Measurements from ENCODE around the gene BOLA3. TPM values are rescaled to one million over a fixed set of nuclear protein-coding genes. Genes with fewer than 3 reads are reported as not detected.

BOLA3 gene
- total RNA-seq, 1 donor from 2014 or later = 48.8 TPM

DNA sequence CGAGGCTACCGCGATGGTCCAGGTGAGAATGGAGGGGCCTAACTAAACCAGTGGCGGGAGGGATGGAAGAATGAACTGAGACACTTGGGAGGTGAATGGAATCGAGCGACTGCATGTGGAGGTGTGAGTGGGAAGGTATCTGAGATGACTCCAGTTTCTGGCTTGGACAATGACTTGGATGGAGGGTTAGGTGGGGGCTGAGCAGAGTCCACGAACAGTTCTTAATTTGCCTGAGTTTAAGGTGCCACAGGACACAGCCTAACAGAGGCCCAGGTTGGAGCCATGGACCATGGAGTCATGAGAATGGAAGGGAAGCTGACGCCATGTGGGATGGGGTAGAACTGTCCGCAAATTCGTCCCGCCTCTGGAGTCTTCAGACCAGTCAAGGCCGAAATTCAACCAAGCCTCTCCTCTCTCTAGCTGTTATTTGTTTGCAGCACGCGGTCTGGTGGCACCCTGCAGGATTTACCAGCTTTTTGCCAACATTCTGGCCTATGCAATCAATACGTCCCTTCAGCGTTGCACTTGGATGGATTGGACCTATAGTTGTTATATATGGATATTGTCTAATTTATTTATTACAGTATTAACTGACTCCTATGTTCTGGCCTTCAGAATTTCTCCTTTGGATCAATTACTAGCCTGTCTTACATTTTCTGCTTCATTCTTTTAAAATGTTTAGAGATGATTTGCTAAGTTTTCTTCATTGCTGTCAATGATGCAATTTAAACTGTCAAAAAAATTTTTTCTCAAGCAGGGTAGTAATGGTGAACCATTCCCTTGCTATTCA, 940 bp upstream of the BOLA3 start:
- DNase-seq (ENCODE audit: low read depth) = no peak
- Histone ChIP-seq H3K27ac (ENCODE audit: low read depth, low read length) (peak overlapping the region; percentile 44), H4K20me1 (ENCODE audit: insufficient read depth, low read length) (peaks cover 12% of the 10 kb centered on the region), H3K4me2 (ENCODE audit: low read length) (peak overlapping the region; percentile 99), H3K9me3 (ENCODE audit: insufficient read depth, low read depth, low read length) (no peaks in the 10 kb centered on the region), H3K9ac (ENCODE audit: low read length) (peak overlapping the region; percentile 85), H3K27me3 (ENCODE audit: insufficient read depth, low read length) (no peaks in the 10 kb centered on the region), H3K36me3 (ENCODE audit: insufficient read depth, low read length) (peaks cover 14% of the 10 kb centered on the region), H2AFZ (ENCODE audit: low read depth, low read length) (peak overlapping the region; percentile 92), H3K4me1 (ENCODE audit: insufficient read depth, low read length) (peaks cover 17% of the 10 kb centered on the region), H3K79me2 (ENCODE audit: insufficient read depth, low read length) (peaks cover 11% of the 10 kb centered on the region), H3K4me3 (ENCODE audit: insufficient read depth, low read depth, low read length) (peak overlapping the region; percentile 81)
- Mint-ChIP-seq H3K4me3 (ENCODE audit: unreplicated experiment) (no peak overlapping the region), H3K27ac (ENCODE audit: unreplicated experiment) (no peak overlapping the region), H3K36me3 (ENCODE audit: low read depth, unreplicated experiment) (peaks cover 3% of the 10 kb centered on the region), H3K27me3 (ENCODE audit: low read depth, unreplicated experiment) (no peaks in the 10 kb centered on the region), H3K9me3 (ENCODE audit: unreplicated experiment) (no peaks in the 10 kb centered on the region), H3K4me1 (ENCODE audit: low read depth, unreplicated experiment) (no peaks in the 10 kb centered on the region)
- FAIRE-seq = no peak
- TF ChIP-seq EZH2 (IDR thresholded peaks at IDR 0.05; ENCODE audit: insufficient read depth, low read length) = no peak
- TF ChIP-seq, protein P1, sequence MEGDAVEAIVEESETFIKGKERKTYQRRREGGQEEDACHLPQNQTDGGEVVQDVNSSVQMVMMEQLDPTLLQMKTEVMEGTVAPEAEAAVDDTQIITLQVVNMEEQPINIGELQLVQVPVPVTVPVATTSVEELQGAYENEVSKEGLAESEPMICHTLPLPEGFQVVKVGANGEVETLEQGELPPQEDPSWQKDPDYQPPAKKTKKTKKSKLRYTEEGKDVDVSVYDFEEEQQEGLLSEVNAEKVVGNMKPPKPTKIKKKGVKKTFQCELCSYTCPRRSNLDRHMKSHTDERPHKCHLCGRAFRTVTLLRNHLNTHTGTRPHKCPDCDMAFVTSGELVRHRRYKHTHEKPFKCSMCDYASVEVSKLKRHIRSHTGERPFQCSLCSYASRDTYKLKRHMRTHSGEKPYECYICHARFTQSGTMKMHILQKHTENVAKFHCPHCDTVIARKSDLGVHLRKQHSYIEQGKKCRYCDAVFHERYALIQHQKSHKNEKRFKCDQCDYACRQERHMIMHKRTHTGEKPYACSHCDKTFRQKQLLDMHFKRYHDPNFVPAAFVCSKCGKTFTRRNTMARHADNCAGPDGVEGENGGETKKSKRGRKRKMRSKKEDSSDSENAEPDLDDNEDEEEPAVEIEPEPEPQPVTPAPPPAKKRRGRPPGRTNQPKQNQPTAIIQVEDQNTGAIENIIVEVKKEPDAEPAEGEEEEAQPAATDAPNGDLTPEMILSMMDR (IDR thresholded peaks at IDR 0.05; ENCODE audit: insufficient read depth, low read depth, low read length) = no peak

DNA sequence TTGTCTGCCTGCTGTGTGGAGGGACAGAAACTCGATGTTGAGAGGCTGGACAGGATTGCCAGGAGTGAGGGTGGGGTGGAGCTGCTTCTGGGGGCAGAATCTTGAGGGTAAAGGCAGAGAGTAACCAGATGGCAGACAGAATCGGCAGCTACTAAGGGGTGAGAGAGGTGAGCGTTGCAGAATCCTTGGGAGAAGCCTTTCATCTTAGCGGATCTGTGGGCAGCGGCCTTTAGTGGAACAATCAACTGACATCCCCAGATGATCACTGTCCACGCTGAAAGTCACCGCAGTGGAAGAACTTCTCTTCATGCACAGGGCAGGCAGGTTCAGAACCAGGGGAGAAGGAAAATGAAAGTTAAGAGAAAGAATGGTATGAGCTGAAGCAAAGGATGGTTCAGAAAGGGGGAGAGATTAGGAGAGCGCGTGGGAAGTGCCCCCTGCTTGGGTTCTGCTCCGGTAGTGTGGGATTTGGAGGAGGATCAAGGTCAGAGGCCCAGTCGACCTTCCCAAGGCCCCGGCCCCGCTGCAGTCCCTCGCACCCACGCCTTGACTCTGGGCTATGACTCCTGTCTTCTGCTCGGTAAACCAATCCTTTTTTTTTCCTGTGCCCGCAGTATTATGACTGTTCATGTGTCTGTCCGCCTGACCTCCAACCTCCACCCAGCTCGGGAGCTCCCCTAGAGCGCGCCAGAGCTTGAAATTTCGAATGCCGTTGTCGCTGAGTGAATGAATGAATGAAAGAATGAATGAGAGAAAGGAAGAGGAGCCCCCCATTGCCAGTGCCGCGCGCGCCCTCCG, 584 bp downstream of the BOLA3 start:
- no peaks in the 10 kb centered on the region for H3K4me1 Mint-ChIP-seq (ENCODE audit: low read depth, unreplicated experiment)
- peak; percentile 22 for DNase-seq (ENCODE audit: low read depth)
- H3K4me2 ChIP-seq (ENCODE audit: low read length) = peak overlapping the region; percentile 99
- H3K9me3 ChIP-seq (ENCODE audit: insufficient read depth, low read depth, low read length) = no peaks in the 10 kb centered on the region
- FAIRE-seq = no peak
- H3K27me3 Mint-ChIP-seq (ENCODE audit: low read depth, unreplicated experiment) = no peaks in the 10 kb centered on the region
- H3K36me3 ChIP-seq (ENCODE audit: insufficient read depth, low read length) = peaks cover 7% of the 10 kb centered on the region
- H4K20me1 ChIP-seq (ENCODE audit: insufficient read depth, low read length) = peaks cover 16% of the 10 kb centered on the region
- H3K4me3 Mint-ChIP-seq (ENCODE audit: unreplicated experiment) = no peak overlapping the region
- H3K9me3 Mint-ChIP-seq (ENCODE audit: unreplicated experiment) = no peaks in the 10 kb centered on the region
- no peak overlapping the region for H3K27ac Mint-ChIP-seq (ENCODE audit: unreplicated experiment)
- peak overlapping the region; percentile 39 for H3K27ac ChIP-seq (ENCODE audit: low read depth, low read length)
- H2AFZ ChIP-seq (ENCODE audit: low read depth, low read length) = peak overlapping the region; percentile 92
- peak overlapping the region; percentile 85 for H3K9ac ChIP-seq (ENCODE audit: low read length)
- peaks cover 5% of the 10 kb centered on the region for H3K36me3 Mint-ChIP-seq (ENCODE audit: low read depth, unreplicated experiment)
- peaks cover 11% of the 10 kb centered on the region for H3K79me2 ChIP-seq (ENCODE audit: insufficient read depth, low read length)
- no peaks in the 10 kb centered on the region for H3K27me3 ChIP-seq (ENCODE audit: insufficient read depth, low read length)
- no peak for TF ChIP-seq EZH2 (IDR thresholded peaks at IDR 0.05; ENCODE audit: insufficient read depth, low read length)
- TF ChIP-seq, protein P1 (IDR thresholded peaks at IDR 0.05; ENCODE audit: insufficient read depth, low read depth, low read length) = no peak
- peaks cover 17% of the 10 kb centered on the region for H3K4me1 ChIP-seq (ENCODE audit: insufficient read depth, low read length)
- peak overlapping the region; percentile 81 for H3K4me3 ChIP-seq (ENCODE audit: insufficient read depth, low read depth, low read length)
